HepG2 (cell line): ENCODE measurements around the gene TCTA. TPM values are rescaled to one million over a fixed set of nuclear protein-coding genes. Genes with fewer than 3 reads are reported as not detected.
A peak's percentile ranks its signal among the peaks of the same experiment; 100 is the strongest.

Experiments
- CENPT ChIP-seq: sonication (generic); formaldehyde crosslinking; IDR thresholded peaks from 2 replicates; pipeline ENCODE4 v1.8.0; 2022; ENCODE audit warnings: low read depth, mild to moderate bottlenecking, moderate library complexity, missing genetic modification reagents
- JUN ChIP-seq: sonication (generic); formaldehyde crosslinking; IDR thresholded peaks from 2 replicates; pipeline ENCODE4 v1.4.0; 2020; ENCODE audit warnings: mild to moderate bottlenecking, missing genetic modification reagents
- KLF12 ChIP-seq: sonication (generic); formaldehyde crosslinking; IDR thresholded peaks from 2 replicates; pipeline ENCODE4 v1.4.0; 2020; ENCODE audit warnings: missing genetic modification reagents, borderline replicate concordance
- MATR3 ChIP-seq: sonication (generic); formaldehyde crosslinking; IDR thresholded peaks from 2 replicates; pipeline ENCODE4 v1.4.0; 2020; ENCODE audit warnings: missing genetic modification reagents
- MXD4 ChIP-seq: IDR thresholded peaks from 2 replicates; pipeline ENCODE4 v1.6.1; 2016; ENCODE audit warnings: mild to moderate bottlenecking, missing biosample characterization, missing genetic modification reagents
- PRDM10 ChIP-seq: sonication (generic); formaldehyde crosslinking; IDR thresholded peaks from 2 replicates; pipeline ENCODE4 v1.4.0; 2020; ENCODE audit warnings: low read depth, missing genetic modification reagents
- RELA ChIP-seq: sonication (generic); formaldehyde crosslinking; IDR thresholded peaks from 2 replicates; pipeline ENCODE4 v1.4.0; 2020; ENCODE audit warnings: missing genetic modification reagents
- RXRB ChIP-seq: IDR thresholded peaks from 2 replicates; pipeline ENCODE4 v1.6.1; 2016; ENCODE audit warnings: borderline replicate concordance, missing genetic modification reagents, missing compliant biosample characterization
- SNAPC2 ChIP-seq: sonication (generic); formaldehyde crosslinking; IDR thresholded peaks from 2 replicates; pipeline ENCODE4 v1.8.1; 2022; ENCODE audit warnings: mild to moderate bottlenecking, missing genetic modification reagents
- TFDP1 ChIP-seq: IDR thresholded peaks from 2 replicates; pipeline ENCODE4 v1.6.1; 2016; ENCODE audit warnings: missing compliant biosample characterization, missing genetic modification reagents, borderline replicate concordance
- TIGD3 ChIP-seq: sonication (generic); formaldehyde crosslinking; IDR thresholded peaks from 2 replicates; pipeline ENCODE4 v1.5.1; 2020; ENCODE audit warnings: mild to moderate bottlenecking, missing genetic modification reagents, borderline replicate concordance
- ZBTB21 ChIP-seq: sonication (generic); formaldehyde crosslinking; IDR thresholded peaks from 2 replicates; pipeline ENCODE4 v1.4.0; 2020; ENCODE audit warnings: missing genetic modification reagents
- ZNF225 ChIP-seq: sonication (generic); formaldehyde crosslinking; IDR thresholded peaks from 2 replicates; pipeline ENCODE4 v1.4.0; 2020; ENCODE audit warnings: mild to moderate bottlenecking, missing genetic modification reagents
- ZNF431 ChIP-seq: sonication (generic); formaldehyde crosslinking; IDR thresholded peaks from 2 replicates; pipeline ENCODE4 v1.9.0; 2022; ENCODE audit warnings: missing genetic modification reagents, low read depth, mild to moderate bottlenecking, borderline replicate concordance
- ZNF501 ChIP-seq: sonication (generic); formaldehyde crosslinking; IDR thresholded peaks from 2 replicates; pipeline ENCODE4 v1.5.1; 2020; ENCODE audit warnings: mild to moderate bottlenecking, moderate library complexity, missing genetic modification reagents
- ZNF614 ChIP-seq: IDR thresholded peaks from 2 replicates; pipeline ENCODE4 v1.6.1; 2018; ENCODE audit warnings: missing biosample characterization, missing genetic modification reagents, inconsistent platforms, borderline replicate concordance
- ZNF710 ChIP-seq: sonication (generic); formaldehyde crosslinking; IDR thresholded peaks from 2 replicates; pipeline ENCODE4 v1.5.0; 2020; ENCODE audit warnings: mild to moderate bottlenecking, missing genetic modification reagents, borderline replicate concordance
- polyA plus RNA-seq, 8 experiments: library from polyadenylated mRNA; depleted of rRNA in 3 of 8; stranded (reverse) in 7 of 8; unstranded in 1 of 8; fragments of >200 nt; fragmentation: Illumina TruSeq in 4 of 8; extraction: Trizol in 4 of 8; gene quantifications; 2 replicates each; pipeline versions ENCODE4 v1.2.1 to v1.2.3, GENCODE V29; 2011 to 2016; ENCODE audit warnings: low read depth in 4 of 8, missing spikeins in 1 of 8, mixed read lengths in 1 of 8; ENCODE audit not compliant: insufficient read depth in 1 of 8
- total RNA-seq, 5 experiments: library from RNA; depleted of rRNA; stranded (reverse); fragments of >200 nt; fragmentation: Illumina TruSeq; extraction: Trizol; gene quantifications; 2 replicates each; pipeline ENCODE4 v1.2.3, GENCODE V29; 2016; ENCODE audit warnings: low read depth in 1 of 5
- TF ChIP-seq, protein P1 (sequence below): sonication (generic); formaldehyde crosslinking; IDR thresholded peaks from 2 replicates; pipeline ENCODE4 v1.4.0; 2020; ENCODE audit warnings: missing genetic modification reagents

Gene TCTA
- total and polyA plus RNA-seq, 2 of the 13 experiments (the other 11 are each of a cell fraction or from before 2014, with no cell fraction given): 8.3 to 13.2 TPM

DNA sequence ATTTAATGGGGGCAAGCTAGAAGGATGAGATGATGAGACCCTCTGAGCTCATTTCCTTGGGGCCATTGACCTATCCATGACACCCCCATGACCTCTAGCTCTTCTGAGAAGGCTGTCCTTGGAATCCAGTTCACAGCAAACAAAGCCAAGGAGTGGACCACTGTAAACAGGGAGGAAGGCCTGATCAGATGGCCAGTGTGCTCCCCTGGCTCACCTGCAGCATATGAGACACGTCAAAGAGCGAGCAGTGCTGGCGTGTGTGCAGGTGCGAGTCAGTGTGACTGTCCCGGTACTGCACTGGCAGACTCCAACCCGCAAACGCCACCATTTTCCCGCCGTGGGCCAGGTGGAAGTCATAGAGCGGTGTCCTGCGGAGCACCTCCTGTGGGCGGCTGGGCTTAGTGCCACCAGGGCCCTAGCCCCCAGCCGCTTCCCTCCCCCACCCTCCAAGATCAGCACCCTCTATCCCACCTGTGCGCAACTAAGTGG is 9.7 kb downstream of the TCTA start (continued):
- TF ChIP-seq TFDP1 (CRISPR knock-in tag) (peak; percentile 66; the same call in 1 of the 2 replicates), JUN (no peak), RXRB (no peak), RELA (no peak), ZNF225 (0 out of 2 replicates have a peak, but pooled peaks have one; percentile 23), ZNF431 (CRISPR knock-in tag) (no peak), ZNF501 (0 out of 2 replicates have a peak, but pooled peaks have one; percentile 12), ZBTB21 (no peak), TIGD3 (CRISPR knock-in tag) (no peak), KLF12 (no peak), SNAPC2 (CRISPR knock-in tag) (no peak), MATR3 (CRISPR knock-in tag) (no peak), MXD4 (CRISPR knock-in tag) (no peak), PRDM10 (CRISPR knock-in tag) (no peak), CENPT (CRISPR knock-in tag) (no peak), ZNF614 (no peak), ZNF710 (CRISPR knock-in tag) (no peak)
- TF ChIP-seq, protein P1, sequence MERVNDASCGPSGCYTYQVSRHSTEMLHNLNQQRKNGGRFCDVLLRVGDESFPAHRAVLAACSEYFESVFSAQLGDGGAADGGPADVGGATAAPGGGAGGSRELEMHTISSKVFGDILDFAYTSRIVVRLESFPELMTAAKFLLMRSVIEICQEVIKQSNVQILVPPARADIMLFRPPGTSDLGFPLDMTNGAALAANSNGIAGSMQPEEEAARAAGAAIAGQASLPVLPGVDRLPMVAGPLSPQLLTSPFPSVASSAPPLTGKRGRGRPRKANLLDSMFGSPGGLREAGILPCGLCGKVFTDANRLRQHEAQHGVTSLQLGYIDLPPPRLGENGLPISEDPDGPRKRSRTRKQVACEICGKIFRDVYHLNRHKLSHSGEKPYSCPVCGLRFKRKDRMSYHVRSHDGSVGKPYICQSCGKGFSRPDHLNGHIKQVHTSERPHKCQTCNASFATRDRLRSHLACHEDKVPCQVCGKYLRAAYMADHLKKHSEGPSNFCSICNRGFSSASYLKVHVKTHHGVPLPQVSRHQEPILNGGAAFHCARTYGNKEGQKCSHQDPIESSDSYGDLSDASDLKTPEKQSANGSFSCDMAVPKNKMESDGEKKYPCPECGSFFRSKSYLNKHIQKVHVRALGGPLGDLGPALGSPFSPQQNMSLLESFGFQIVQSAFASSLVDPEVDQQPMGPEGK: no peak; the same call in 1 of the 2 replicates
